ENCODE results near the gene SMOC2. TPM values are rescaled to one million over a fixed set of nuclear protein-coding genes. Genes with fewer than 3 reads are reported as not detected.

The SMOC2 gene
- polyA plus RNA-seq, 1 of the 3 experiments (the other 2 are of a cell fraction) = not detected

DNA sequence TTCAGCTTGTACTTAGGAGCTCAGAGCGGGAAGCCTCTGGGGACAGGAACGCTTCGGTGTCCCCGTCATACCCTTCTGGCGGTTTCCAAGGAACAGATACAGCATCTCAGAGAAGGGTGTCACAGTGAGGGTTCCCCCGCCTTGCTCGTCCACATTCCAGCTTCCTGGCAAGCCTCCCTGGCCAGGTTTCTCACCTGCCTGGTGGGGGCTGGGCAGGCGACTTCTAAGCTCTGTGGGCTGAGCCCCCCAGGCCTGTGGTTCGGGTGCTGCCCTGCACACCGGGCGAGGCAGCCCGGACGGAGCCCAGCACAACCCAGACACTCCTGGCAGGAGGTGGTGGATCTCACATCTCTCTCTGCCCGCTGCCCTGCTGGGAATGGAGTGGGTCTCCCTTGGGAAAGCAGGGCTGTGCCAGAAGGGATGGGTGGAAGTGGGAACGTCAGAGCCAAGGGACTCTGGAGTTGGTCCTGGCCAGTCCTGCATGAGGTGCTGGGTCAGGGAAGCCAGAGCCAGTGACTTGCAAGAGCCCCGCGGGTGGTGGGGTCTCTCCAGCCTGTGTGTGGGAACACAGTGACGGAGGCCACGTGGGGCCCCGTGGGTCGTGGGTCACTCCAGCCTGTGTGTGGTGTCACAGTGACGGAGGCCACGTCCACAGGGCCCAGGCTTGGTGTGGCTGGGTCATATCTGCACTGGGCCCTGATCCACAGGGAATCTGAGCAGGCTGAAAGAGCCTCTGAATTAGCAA, 47.7 kb upstream of the SMOC2 start:
- Histone ChIP-seq H3K4me3 (ENCODE audit: low read depth in 2 of 2, low read length in 1 of 2) (no peak overlapping the region), H4K20me1 (ENCODE audit: insufficient read depth) (no peaks in the 10 kb centered on the region), H3K27ac (ENCODE audit: low read depth in 2 of 2, low read length in 1 of 2) (no peak overlapping the region), H3K79me2 (ENCODE audit: insufficient read depth) (no peaks in the 10 kb centered on the region), H3K9ac (no peak overlapping the region), H2AFZ (ENCODE audit: low read depth) (no peak overlapping the region), H3F3A (replicated peaks; ENCODE audit: insufficient read depth) (no peaks in the 10 kb centered on the region), H3K4me2 (no peak overlapping the region), H3K27me3 (ENCODE audit: insufficient read depth) (no peaks in the 10 kb centered on the region), H3K4me1 (ENCODE audit: control insufficient read depth in 1 of 2, insufficient read depth in 2 of 2, low read depth in 1 of 2, low read length in 1 of 2) (no peaks in the 10 kb centered on the region), H3K9me3 (no peaks in the 10 kb centered on the region), H3K36me3 (replicated peaks in 1 of 2; ENCODE audit: control insufficient read depth in 1 of 2, insufficient read depth in 2 of 2, low read length in 1 of 2) (no peaks in the 10 kb centered on the region), H3K9me2 (no peaks in the 10 kb centered on the region)
- WGBS (ENCODE audit: low lambda C conversion rate) = 59% methylated on average over 8 of the region's 23 CpGs
- ChIA-PET POLR2A (no interaction called here), CTCF (no interaction called here)
- no peak for DNase-seq
- TF ChIP-seq NRF1 (IDR thresholded peaks at IDR 0.05; ENCODE audit: low read depth, low read length) (no peak), ELF1 (IDR thresholded peaks at IDR 0.05) (no peak), TCF12 (IDR thresholded peaks at IDR 0.05) (no peak), YY1 (IDR thresholded peaks at IDR 0.05; ENCODE audit: low read depth) (no peak), FOXM1 (IDR thresholded peaks at IDR 0.05; ENCODE audit: low read depth) (no peak), RAD21 (IDR thresholded peaks at IDR 0.05; ENCODE audit: low read length) (no peak), SIN3A (IDR thresholded peaks at IDR 0.05; ENCODE audit: borderline replicate concordance, low read depth, low read length) (no peak), GABPA (IDR thresholded peaks at IDR 0.05; ENCODE audit: low read depth) (no peak), GATA2 (CRISPR knock-in tag; IDR thresholded peaks at IDR 0.05) (no peak), MEF2A (IDR thresholded peaks at IDR 0.05; ENCODE audit: borderline replicate concordance, low read depth) (no peak)
- TF ChIP-seq, protein P1, sequence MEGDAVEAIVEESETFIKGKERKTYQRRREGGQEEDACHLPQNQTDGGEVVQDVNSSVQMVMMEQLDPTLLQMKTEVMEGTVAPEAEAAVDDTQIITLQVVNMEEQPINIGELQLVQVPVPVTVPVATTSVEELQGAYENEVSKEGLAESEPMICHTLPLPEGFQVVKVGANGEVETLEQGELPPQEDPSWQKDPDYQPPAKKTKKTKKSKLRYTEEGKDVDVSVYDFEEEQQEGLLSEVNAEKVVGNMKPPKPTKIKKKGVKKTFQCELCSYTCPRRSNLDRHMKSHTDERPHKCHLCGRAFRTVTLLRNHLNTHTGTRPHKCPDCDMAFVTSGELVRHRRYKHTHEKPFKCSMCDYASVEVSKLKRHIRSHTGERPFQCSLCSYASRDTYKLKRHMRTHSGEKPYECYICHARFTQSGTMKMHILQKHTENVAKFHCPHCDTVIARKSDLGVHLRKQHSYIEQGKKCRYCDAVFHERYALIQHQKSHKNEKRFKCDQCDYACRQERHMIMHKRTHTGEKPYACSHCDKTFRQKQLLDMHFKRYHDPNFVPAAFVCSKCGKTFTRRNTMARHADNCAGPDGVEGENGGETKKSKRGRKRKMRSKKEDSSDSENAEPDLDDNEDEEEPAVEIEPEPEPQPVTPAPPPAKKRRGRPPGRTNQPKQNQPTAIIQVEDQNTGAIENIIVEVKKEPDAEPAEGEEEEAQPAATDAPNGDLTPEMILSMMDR (IDR thresholded peaks at IDR 0.05) = no peak
- TF ChIP-seq, protein P2, sequence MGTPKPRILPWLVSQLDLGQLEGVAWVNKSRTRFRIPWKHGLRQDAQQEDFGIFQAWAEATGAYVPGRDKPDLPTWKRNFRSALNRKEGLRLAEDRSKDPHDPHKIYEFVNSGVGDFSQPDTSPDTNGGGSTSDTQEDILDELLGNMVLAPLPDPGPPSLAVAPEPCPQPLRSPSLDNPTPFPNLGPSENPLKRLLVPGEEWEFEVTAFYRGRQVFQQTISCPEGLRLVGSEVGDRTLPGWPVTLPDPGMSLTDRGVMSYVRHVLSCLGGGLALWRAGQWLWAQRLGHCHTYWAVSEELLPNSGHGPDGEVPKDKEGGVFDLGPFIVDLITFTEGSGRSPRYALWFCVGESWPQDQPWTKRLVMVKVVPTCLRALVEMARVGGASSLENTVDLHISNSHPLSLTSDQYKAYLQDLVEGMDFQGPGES (IDR thresholded peaks at IDR 0.05; ENCODE audit: low read depth, low read length) = no peak

DNA sequence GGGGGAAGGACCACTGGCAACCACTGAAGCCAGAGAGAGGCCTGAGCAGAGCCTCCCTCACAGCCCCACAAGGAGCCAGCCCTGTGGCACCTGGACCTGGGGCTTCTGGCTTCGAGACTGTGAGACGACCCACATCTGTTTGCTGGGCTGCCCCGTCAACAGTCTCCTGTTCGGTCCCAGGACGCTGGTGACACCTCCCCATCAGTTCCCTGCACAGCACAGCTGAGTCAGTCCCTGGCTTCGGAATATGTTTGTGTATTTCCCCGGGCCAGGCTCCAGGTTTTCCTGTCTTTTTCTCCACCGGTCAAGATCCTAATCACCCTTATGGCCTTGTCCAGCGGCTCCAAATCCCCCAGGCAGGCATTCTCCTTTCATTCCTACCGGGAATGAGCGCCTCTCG, 46.4 kb upstream of the SMOC2 start:
- ChIA-PET CTCF (no interaction called here), POLR2A (no interaction called here)
- Histone ChIP-seq H3K36me3 (replicated peaks in 1 of 2; ENCODE audit: control insufficient read depth in 1 of 2, insufficient read depth in 2 of 2, low read length in 1 of 2) (no peaks in the 10 kb centered on the region), H3K9me2 (no peaks in the 10 kb centered on the region), H3K4me3 (ENCODE audit: low read depth in 2 of 2, low read length in 1 of 2) (no peak overlapping the region), H2AFZ (ENCODE audit: low read depth) (no peak overlapping the region), H3K27me3 (ENCODE audit: insufficient read depth) (no peaks in the 10 kb centered on the region), H3K9me3 (no peaks in the 10 kb centered on the region), H3K4me2 (no peak overlapping the region), H3K79me2 (ENCODE audit: insufficient read depth) (no peaks in the 10 kb centered on the region), H3K4me1 (ENCODE audit: control insufficient read depth in 1 of 2, insufficient read depth in 2 of 2, low read depth in 1 of 2, low read length in 1 of 2) (no peaks in the 10 kb centered on the region), H3K27ac (ENCODE audit: low read depth in 2 of 2, low read length in 1 of 2) (no peak overlapping the region), H3K9ac (no peak overlapping the region), H3F3A (replicated peaks; ENCODE audit: insufficient read depth) (no peaks in the 10 kb centered on the region), H4K20me1 (ENCODE audit: insufficient read depth) (no peaks in the 10 kb centered on the region)
- DNase-seq = no peak
- TF ChIP-seq RAD21 (IDR thresholded peaks at IDR 0.05; ENCODE audit: low read length) (no peak), TEAD4 (IDR thresholded peaks at IDR 0.05; ENCODE audit: borderline replicate concordance, insufficient read depth) (no peak), FOSL2 (IDR thresholded peaks at IDR 0.05; ENCODE audit: borderline replicate concordance, low read depth) (no peak), CHD2 (IDR thresholded peaks at IDR 0.05; ENCODE audit: low read length, partially characterized antibody) (no peak), GATA2 (CRISPR knock-in tag; IDR thresholded peaks at IDR 0.05) (no peak), ELF1 (IDR thresholded peaks at IDR 0.05) (no peak), POLR2AphosphoS5 (IDR thresholded peaks at IDR 0.05; ENCODE audit: low read depth, low read length) (no peak)
- TF ChIP-seq, protein P3, sequence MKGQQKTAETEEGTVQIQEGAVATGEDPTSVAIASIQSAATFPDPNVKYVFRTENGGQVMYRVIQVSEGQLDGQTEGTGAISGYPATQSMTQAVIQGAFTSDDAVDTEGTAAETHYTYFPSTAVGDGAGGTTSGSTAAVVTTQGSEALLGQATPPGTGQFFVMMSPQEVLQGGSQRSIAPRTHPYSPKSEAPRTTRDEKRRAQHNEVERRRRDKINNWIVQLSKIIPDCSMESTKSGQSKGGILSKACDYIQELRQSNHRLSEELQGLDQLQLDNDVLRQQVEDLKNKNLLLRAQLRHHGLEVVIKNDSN (IDR thresholded peaks at IDR 0.05; ENCODE audit: borderline replicate concordance, low read depth) = no peak
- TF ChIP-seq, protein P2 (IDR thresholded peaks at IDR 0.05; ENCODE audit: low read depth, low read length) = no peak
- 48% methylated on average over 12 of the region's 12 CpGs for WGBS (ENCODE audit: low lambda C conversion rate)
